H9 (cell line): Measurements from ENCODE around the gene TMEM135. TPM values are rescaled to one million over a fixed set of nuclear protein-coding genes. Genes with fewer than 3 reads are reported as not detected.

Source experiments
- DNase-seq: peaks from one replicate; pipeline ENCODE4 v3.0.0-alpha.2; 2017
- H2AFZ ChIP-seq: one replicate; pipeline ENCODE4 v1.6.1; 2013; ENCODE audit warnings: mild to moderate bottlenecking, low read length, control low read depth, moderate library complexity
- H2AK5ac ChIP-seq: 2 replicates; pipeline ENCODE4 v1.6.1; 2013; ENCODE audit warnings: low read length, control low read depth, mixed read lengths; ENCODE audit not compliant: insufficient read length
- H2BK120ac ChIP-seq: one replicate; pipeline ENCODE4 v1.6.1; 2013; ENCODE audit warnings: low read depth, mild to moderate bottlenecking, low read length, control low read depth, inconsistent platforms; ENCODE audit not compliant: poor library complexity, severe bottlenecking
- H2BK12ac ChIP-seq: 2 replicates; pipeline ENCODE4 v1.6.1; 2013; ENCODE audit warnings: low read length, control low read depth, mixed read lengths, low read depth; ENCODE audit not compliant: insufficient read length
- H2BK15ac ChIP-seq: 2 replicates; pipeline ENCODE4 v1.6.1; 2013; ENCODE audit warnings: low read depth, low read length, control low read depth
- H2BK20ac ChIP-seq: one replicate; pipeline ENCODE4 v1.6.1; 2013; ENCODE audit warnings: low read depth, mild to moderate bottlenecking, low read length, control low read depth, inconsistent platforms; ENCODE audit not compliant: poor library complexity, severe bottlenecking
- H2BK5ac ChIP-seq: 2 replicates; pipeline ENCODE4 v1.6.1; 2013; ENCODE audit warnings: low read length, control low read depth, mixed read lengths; ENCODE audit not compliant: insufficient read length
- H3K14ac ChIP-seq: 2 replicates; pipeline ENCODE4 v1.6.1; 2013; ENCODE audit warnings: low read length, control low read depth; ENCODE audit not compliant: insufficient read depth
- H3K18ac ChIP-seq: 2 replicates; pipeline ENCODE4 v1.6.1; 2013; ENCODE audit warnings: low read depth, mild to moderate bottlenecking, mixed read lengths, low read length, control low read depth; ENCODE audit not compliant: insufficient read length
- H3K23ac ChIP-seq: 2 replicates; pipeline ENCODE4 v1.6.1; 2013; ENCODE audit warnings: low read length, control low read depth, mixed read lengths, low read depth; ENCODE audit not compliant: insufficient read length
- H3K23me2 ChIP-seq: 2 replicates; pipeline ENCODE4 v1.6.1; 2013; ENCODE audit warnings: low read depth, mild to moderate bottlenecking, mixed read lengths, low read length, control low read depth; ENCODE audit not compliant: insufficient read length, poor library complexity, severe bottlenecking
- H3K27ac ChIP-seq: 2 replicates; pipeline ENCODE4 v1.5.1; 2013; ENCODE audit warnings: low read length, control low read depth, mixed read lengths, low read depth; ENCODE audit not compliant: insufficient read length
- H3K27me3 ChIP-seq: 2 replicates; pipeline ENCODE4 v1.6.1; 2013; ENCODE audit warnings: low read length, control low read depth, inconsistent platforms; ENCODE audit not compliant: insufficient read depth
- H3K4ac ChIP-seq: 2 replicates; pipeline ENCODE4 v1.6.1; 2013; ENCODE audit warnings: low read depth, mild to moderate bottlenecking, control low read depth, inconsistent platforms, low read length, moderate library complexity
- H3K4me1 ChIP-seq: 2 replicates; pipeline ENCODE4 v1.6.1; 2013; ENCODE audit warnings: low read length, control low read depth, inconsistent platforms; ENCODE audit not compliant: insufficient read depth
- H3K4me2 ChIP-seq: 2 replicates; pipeline ENCODE4 v1.6.1; 2013; ENCODE audit warnings: low read length, control low read depth, mixed read lengths; ENCODE audit not compliant: insufficient read length, insufficient read depth
- H3K56ac ChIP-seq: 2 replicates; pipeline ENCODE4 v1.6.1; 2013; ENCODE audit warnings: low read depth, mild to moderate bottlenecking, mixed read lengths, low read length, control low read depth; ENCODE audit not compliant: insufficient read length
- H3K79me1 ChIP-seq: 2 replicates; pipeline ENCODE4 v1.6.1; 2013; ENCODE audit warnings: low read depth, mild to moderate bottlenecking, moderate library complexity, low read length, control low read depth, inconsistent platforms; ENCODE audit not compliant: insufficient read depth, poor library complexity, severe bottlenecking
- H3K79me2 ChIP-seq: 2 replicates; pipeline ENCODE4 v1.6.1; 2013; ENCODE audit warnings: low read length, control low read depth, inconsistent platforms; ENCODE audit not compliant: insufficient read depth
- H3K9ac ChIP-seq: 2 replicates; pipeline ENCODE4 v1.6.1; 2013; ENCODE audit warnings: low read length, control low read depth, mixed read lengths; ENCODE audit not compliant: insufficient read length; ENCODE audit errors: extremely low read depth
- H3K9me3 ChIP-seq: one replicate; pipeline ENCODE4 v1.6.1; 2013; ENCODE audit warnings: low read depth, low read length, inconsistent platforms; ENCODE audit not compliant: control insufficient read depth
- H3T11ph ChIP-seq: one replicate; pipeline ENCODE4 v1.6.1; 2013; ENCODE audit warnings: mild to moderate bottlenecking, low read length, control low read depth, inconsistent platforms
- H4K20me1 ChIP-seq: one replicate; pipeline ENCODE4 v1.6.1; 2013; ENCODE audit not compliant: control insufficient read depth, insufficient read length, insufficient read depth
- H4K5ac ChIP-seq: 2 replicates; pipeline ENCODE4 v1.6.1; 2013; ENCODE audit warnings: low read depth, mild to moderate bottlenecking, mixed read lengths, low read length, control low read depth; ENCODE audit not compliant: insufficient read length
- H4K8ac ChIP-seq: replicated peaks from 2 replicates; pipeline ENCODE4 v1.6.1; 2013; ENCODE audit warnings: low read length, control low read depth, mixed read lengths, low read depth; ENCODE audit not compliant: insufficient read length
- H4K91ac ChIP-seq: 2 replicates; pipeline ENCODE4 v1.6.1; 2013; ENCODE audit warnings: low read depth, mild to moderate bottlenecking, moderate library complexity, mixed read lengths, low read length, control low read depth; ENCODE audit not compliant: insufficient read length
- H3K27ac Mint-ChIP-seq, 3 experiments: 2 replicates in 2 of 3; 3 replicates in 1 of 3; pipeline ENCODE4 v1.8.0; 2020 to 2021; ENCODE audit warnings: mixed read lengths in 3 of 3, mild to moderate bottlenecking in 1 of 3, moderate library complexity in 1 of 3
- H3K27me3 Mint-ChIP-seq: 2 replicates; pipeline ENCODE4 v1.8.0; 2021; ENCODE audit warnings: low read depth, mild to moderate bottlenecking, moderate library complexity, mixed read lengths
- H3K36me3 Mint-ChIP-seq, 3 experiments: 2 replicates in 2 of 3; 3 replicates in 1 of 3; pipeline ENCODE4 v1.8.0; 2020 to 2021; ENCODE audit warnings: low read depth in 3 of 3, mixed read lengths in 3 of 3; ENCODE audit not compliant: insufficient read depth in 1 of 3
- H3K4me1 Mint-ChIP-seq, 2 experiments: 2 replicates each; pipeline ENCODE4 v1.8.0; 2020; ENCODE audit warnings: mixed read lengths in 2 of 2
- H3K4me3 Mint-ChIP-seq, 2 experiments: 2 replicates in 1 of 2; 3 replicates in 1 of 2; pipeline ENCODE4 v1.8.0; 2020 to 2021; ENCODE audit warnings: mild to moderate bottlenecking in 2 of 2, mixed read lengths in 2 of 2, moderate library complexity in 1 of 2
- H3K9me3 Mint-ChIP-seq, 2 experiments: 2 replicates in 1 of 2; 3 replicates in 1 of 2; pipeline ENCODE4 v1.8.0; 2020; ENCODE audit warnings: mild to moderate bottlenecking in 2 of 2, mixed read lengths in 2 of 2, moderate library complexity in 1 of 2
- CTCF ChIP-seq: fragments of 200-600 bp; sonication (generic); conservative IDR thresholded peaks from 3 replicates; pipeline ENCODE4 v1.8.0; 2021; ENCODE audit warnings: antibody characterized with exemption, mild to moderate bottlenecking
- WGBS: extraction: QIAGEN DNeasy Blood & Tissue Kit; methylation state at CpG from one replicate; pipeline ENCODE4 v1.1.7; 2013; ENCODE audit warnings: missing lambda C conversion rate, low lambda C conversion rate, mixed read lengths; ENCODE audit not compliant: insufficient read length; ENCODE audit errors: extremely low coverage; 5-methylcytosine and 5-hydroxymethylcytosine counted together
- total RNA-seq: library from RNA; stranded (reverse); gene quantifications from 2 replicates; pipeline ENCODE4 v1.2.1, GENCODE V29; 2021

Gene TMEM135
- total RNA-seq, 1 experiment from 2014 or later, result 25.2 TPM

GRCh38 chr11:87006035-87006434 is 31.7 kb upstream of the TMEM135 start:
- Histone ChIP-seq H3K79me2 (no peaks in the 10 kb centered on the region), H2BK120ac (no peak overlapping the region), H2BK12ac (no peak overlapping the region), H3K79me1 (no peaks in the 10 kb centered on the region), H3K4me2 (no peak overlapping the region), H2BK15ac (no peak overlapping the region), H3K23ac (no peak overlapping the region), H3K14ac (no peak overlapping the region), H3K27me3 (no peaks in the 10 kb centered on the region), H4K5ac (no peak overlapping the region), H3K23me2 (no peaks in the 10 kb centered on the region), H3K56ac (no peak overlapping the region), H2AFZ (no peak overlapping the region), H3K9me3 (no peaks in the 10 kb centered on the region), H2AK5ac (no peak overlapping the region), H3K27ac (no peak overlapping the region), H4K8ac (no peak overlapping the region), H4K20me1 (no peaks in the 10 kb centered on the region), H3K18ac (no peak overlapping the region), H3K4ac (no peak overlapping the region), H2BK20ac (no peak overlapping the region), H3K4me1 (no peaks in the 10 kb centered on the region), H4K91ac (no peak overlapping the region), H3K9ac (no peak overlapping the region), H2BK5ac (no peak overlapping the region), H3T11ph (no peak overlapping the region)
- TF ChIP-seq CTCF, result no peak
- H3K9me3 Mint-ChIP-seq, result no peaks in the 10 kb centered on the region
- H3K36me3 Mint-ChIP-seq, result no peaks in the 10 kb centered on the region
- no peak overlapping the region for H3K4me3 Mint-ChIP-seq
- H3K27ac Mint-ChIP-seq, result no peak overlapping the region
- peaks cover 4 to 5% of the 10 kb centered on the region in 2 experiments for H3K4me1 Mint-ChIP-seq
- no peaks in the 10 kb centered on the region for H3K27me3 Mint-ChIP-seq
- DNase-seq, result no peak
- WGBS, result no CpG with 5 or more reads among the region's 4 CpGs
